ENCODE results near the gene MYOD1. TPM values are rescaled to one million over a fixed set of nuclear protein-coding genes. Genes with fewer than 3 reads are reported as not detected.
A peak's percentile ranks its signal among the peaks of the same experiment; 100 is the strongest.

The MYOD1 gene
- total and polyA plus RNA-seq, 8 donors, result not detected

DNA sequence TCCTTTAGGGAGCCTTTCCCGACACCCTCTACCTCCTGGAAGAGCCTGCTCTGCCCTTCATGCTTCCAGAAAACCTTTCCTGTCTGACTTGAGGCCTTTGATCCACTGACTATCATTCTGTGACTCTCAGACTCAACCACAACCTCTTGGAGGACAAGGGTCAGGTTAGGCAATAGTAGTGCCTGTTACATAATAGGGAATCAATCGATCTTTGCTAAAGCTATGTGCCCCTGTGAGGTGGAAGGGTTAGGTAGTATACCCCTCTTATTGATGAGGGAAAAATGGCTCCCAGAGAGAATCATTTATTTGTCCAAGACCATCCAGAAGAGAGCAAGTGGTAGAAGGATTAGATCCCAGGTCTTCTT, 31.4 kb downstream of the MYOD1 start:
- Histone ChIP-seq H3K9me3 (no peaks in the 10 kb centered on the region), H3K27ac (no peak overlapping the region), H3K4me1 (no peaks in the 10 kb centered on the region), H3K27me3 (peaks cover 0 to 41% of the 10 kb centered on the region in 2 donors), H3K4me3 (no peak overlapping the region), H3K36me3 (no peaks in the 10 kb centered on the region)
- no peak for DNase-seq
- TF ChIP-seq, protein P1, sequence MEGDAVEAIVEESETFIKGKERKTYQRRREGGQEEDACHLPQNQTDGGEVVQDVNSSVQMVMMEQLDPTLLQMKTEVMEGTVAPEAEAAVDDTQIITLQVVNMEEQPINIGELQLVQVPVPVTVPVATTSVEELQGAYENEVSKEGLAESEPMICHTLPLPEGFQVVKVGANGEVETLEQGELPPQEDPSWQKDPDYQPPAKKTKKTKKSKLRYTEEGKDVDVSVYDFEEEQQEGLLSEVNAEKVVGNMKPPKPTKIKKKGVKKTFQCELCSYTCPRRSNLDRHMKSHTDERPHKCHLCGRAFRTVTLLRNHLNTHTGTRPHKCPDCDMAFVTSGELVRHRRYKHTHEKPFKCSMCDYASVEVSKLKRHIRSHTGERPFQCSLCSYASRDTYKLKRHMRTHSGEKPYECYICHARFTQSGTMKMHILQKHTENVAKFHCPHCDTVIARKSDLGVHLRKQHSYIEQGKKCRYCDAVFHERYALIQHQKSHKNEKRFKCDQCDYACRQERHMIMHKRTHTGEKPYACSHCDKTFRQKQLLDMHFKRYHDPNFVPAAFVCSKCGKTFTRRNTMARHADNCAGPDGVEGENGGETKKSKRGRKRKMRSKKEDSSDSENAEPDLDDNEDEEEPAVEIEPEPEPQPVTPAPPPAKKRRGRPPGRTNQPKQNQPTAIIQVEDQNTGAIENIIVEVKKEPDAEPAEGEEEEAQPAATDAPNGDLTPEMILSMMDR (IDR thresholded peaks at IDR 0.05), result no peak
- ATAC-seq, result no peak
- intact Hi-C loops (cut with DNase I), result no loop called here

DNA sequence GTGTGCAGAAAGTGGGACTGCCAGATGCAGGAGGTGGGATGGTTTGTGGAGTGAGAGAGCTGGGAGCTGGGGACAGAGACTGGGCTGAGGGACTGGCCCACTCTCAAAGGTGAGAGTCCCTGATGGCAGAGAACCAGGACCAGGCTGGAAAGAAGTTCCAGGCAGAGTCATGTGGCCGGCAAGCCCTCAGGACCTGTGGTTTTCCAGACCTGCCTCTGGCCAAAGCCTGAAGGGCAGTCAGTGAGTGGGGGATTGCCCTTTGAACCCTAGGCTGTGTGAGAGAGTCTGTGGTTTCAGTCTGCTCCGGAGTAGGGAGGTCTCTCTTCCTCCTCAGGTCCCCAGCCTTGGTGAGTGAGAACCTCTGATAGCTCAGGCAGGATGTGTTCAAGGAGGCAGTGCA, 32.2 kb downstream of the MYOD1 start:
- no peak overlapping the region for H3K4me3 ChIP-seq
- DNase-seq, result no peak
- no peak for ATAC-seq
- H3K36me3 ChIP-seq, result no peaks in the 10 kb centered on the region
- intact Hi-C loops (cut with DNase I), result no loop called here
- H3K27me3 ChIP-seq, result peaks cover 0 to 41% of the 10 kb centered on the region in 2 donors
- TF ChIP-seq, protein P1 (IDR thresholded peaks at IDR 0.05), result no peak
- H3K9me3 ChIP-seq, result no peaks in the 10 kb centered on the region
- H3K27ac ChIP-seq, result no peak overlapping the region
- H3K4me1 ChIP-seq, result no peaks in the 10 kb centered on the region

DNA sequence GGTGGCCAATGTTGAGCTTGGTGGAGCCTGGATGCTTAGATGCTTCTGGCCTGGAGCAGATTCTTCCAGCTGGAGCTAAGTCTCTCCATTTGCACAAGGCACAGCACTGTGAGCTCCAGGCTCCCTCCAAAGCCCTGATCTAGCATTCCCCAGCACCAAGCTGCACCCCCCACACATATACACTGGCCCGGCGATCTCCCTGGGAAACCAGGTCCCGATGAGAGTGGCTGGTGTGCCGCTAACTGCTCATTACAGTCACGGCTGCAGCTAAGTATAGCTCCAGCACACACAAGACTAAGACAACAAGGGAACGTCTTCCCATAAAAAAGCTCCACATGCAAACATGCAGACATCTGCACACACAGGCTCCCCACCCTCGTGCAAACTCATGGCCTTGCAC, 32.8 kb downstream of the MYOD1 start:
- ATAC-seq, result no peak
- Histone ChIP-seq H3K27ac (no peak overlapping the region), H3K9me3 (no peaks in the 10 kb centered on the region), H3K4me3 (no peak overlapping the region), H3K36me3 (no peaks in the 10 kb centered on the region), H3K27me3 (peaks cover 0 to 35% of the 10 kb centered on the region in 2 donors), H3K4me1 (no peaks in the 10 kb centered on the region)
- no peak for DNase-seq
- intact Hi-C loops (cut with DNase I), result no loop called here
- TF ChIP-seq, protein P1 (IDR thresholded peaks at IDR 0.05), result no peak

DNA sequence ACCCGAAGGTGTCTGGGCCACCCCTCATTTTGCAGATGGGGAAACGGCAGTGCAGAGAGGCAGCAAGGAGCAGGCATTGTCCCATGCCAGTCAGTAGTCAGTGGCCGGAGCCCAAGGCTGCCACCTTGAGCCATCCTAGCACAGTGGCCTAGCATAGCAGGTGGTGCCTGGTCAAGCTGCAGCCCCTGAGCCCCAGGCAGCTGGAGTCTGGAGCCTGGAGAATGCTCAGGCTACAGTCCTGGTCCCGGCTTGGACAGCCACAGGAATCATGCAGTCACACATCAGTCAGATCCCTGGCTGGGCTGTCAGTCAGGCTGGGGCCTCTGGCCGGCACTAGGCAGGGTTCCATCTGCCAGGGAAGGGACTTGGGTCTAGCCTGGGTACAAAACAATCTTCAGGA, 33.8 kb downstream of the MYOD1 start:
- Histone ChIP-seq H3K27ac (no peak overlapping the region), H3K27me3 (peaks cover 0 to 25% of the 10 kb centered on the region in 2 donors), H3K36me3 (no peaks in the 10 kb centered on the region), H3K9me3 (no peaks in the 10 kb centered on the region), H3K4me1 (no peaks in the 10 kb centered on the region), H3K4me3 (no peak overlapping the region)
- ATAC-seq, result no peak
- intact Hi-C loops (cut with DNase I), result no loop called here
- peak in 1 of 4 donors; percentile 58 for DNase-seq
- TF ChIP-seq, protein P1 (IDR thresholded peaks at IDR 0.05), result no peak

DNA sequence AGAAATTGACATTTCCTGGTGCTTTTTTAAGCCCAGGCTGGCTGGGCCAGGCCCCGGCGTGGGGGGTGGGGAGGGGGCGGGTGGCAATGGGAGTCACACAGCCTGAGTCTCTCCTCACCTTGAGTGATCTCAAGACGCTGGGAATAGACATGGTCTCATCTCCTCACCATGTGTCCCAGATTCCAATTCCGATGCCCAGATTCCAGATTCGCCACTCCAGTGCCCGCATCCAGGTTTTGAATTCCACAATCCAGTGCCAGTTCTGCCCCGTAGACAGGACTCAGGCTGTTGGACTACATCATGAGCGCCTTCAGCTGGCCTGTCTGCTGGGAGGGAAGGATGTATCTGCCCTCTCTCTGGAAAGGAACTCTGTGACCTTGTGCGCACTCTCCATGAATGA, 34.3 kb downstream of the MYOD1 start:
- Histone ChIP-seq H3K36me3 (no peaks in the 10 kb centered on the region), H3K4me1 (no peaks in the 10 kb centered on the region), H3K4me3 (no peak overlapping the region), H3K27ac (no peak overlapping the region), H3K27me3 (peaks cover 0 to 20% of the 10 kb centered on the region in 2 donors), H3K9me3 (peaks cover 0 to 3% of the 10 kb centered on the region in 2 donors)
- ATAC-seq, result no peak
- intact Hi-C loops (cut with DNase I), result no loop called here
- no peak for DNase-seq
- TF ChIP-seq, protein P1 (IDR thresholded peaks at IDR 0.05), result no peak

Measured in left lung (tissue), 10 donors.